Sigmoid colon (tissue), 4 donors: ENCODE measurements around the gene SPATC1L.

ENCODE experiments used
- EP300 ChIP-seq, 4 donors: sonication (generic); formaldehyde crosslinking; IDR thresholded peaks; one replicate each; pipeline ENCODE4 v1.6.1; 2017; ENCODE audit warnings: antibody characterized with exemption in 4 of 4
- TF ChIP-seq, protein P1 (sequence below), 4 experiments: fragments of 450-650 bp in 3 of 4; fragments of 200-600 bp in 1 of 4; IDR thresholded peaks; one replicate each; pipeline ENCODE4 v1.5.1; 2016 to 2019; ENCODE audit warnings: antibody characterized with exemption in 4 of 4, mild to moderate bottlenecking in 3 of 4, moderate library complexity in 2 of 4

GRCh38 chr21:46184625-46185555 lies 631 bp upstream of the SPATC1L start:
- TF ChIP-seq, protein P1, sequence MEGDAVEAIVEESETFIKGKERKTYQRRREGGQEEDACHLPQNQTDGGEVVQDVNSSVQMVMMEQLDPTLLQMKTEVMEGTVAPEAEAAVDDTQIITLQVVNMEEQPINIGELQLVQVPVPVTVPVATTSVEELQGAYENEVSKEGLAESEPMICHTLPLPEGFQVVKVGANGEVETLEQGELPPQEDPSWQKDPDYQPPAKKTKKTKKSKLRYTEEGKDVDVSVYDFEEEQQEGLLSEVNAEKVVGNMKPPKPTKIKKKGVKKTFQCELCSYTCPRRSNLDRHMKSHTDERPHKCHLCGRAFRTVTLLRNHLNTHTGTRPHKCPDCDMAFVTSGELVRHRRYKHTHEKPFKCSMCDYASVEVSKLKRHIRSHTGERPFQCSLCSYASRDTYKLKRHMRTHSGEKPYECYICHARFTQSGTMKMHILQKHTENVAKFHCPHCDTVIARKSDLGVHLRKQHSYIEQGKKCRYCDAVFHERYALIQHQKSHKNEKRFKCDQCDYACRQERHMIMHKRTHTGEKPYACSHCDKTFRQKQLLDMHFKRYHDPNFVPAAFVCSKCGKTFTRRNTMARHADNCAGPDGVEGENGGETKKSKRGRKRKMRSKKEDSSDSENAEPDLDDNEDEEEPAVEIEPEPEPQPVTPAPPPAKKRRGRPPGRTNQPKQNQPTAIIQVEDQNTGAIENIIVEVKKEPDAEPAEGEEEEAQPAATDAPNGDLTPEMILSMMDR (IDR thresholded peaks at IDR 0.05) = no peak
- TF ChIP-seq EP300 (IDR thresholded peaks at IDR 0.05) = no peak
